AG10803 (cell line): ENCODE data around the gene CPEB1.

Experiments used
- DNase-seq: peaks from one replicate; pipeline ENCODE4 v3.0.0; 2010; ENCODE audit warnings: low read depth
- H3K4me3 ChIP-seq: 2 replicates; pipeline ENCODE4 v1.5.1; 2011; ENCODE audit warnings: mild to moderate bottlenecking, low read length, control low read depth
- CTCF ChIP-seq: conservative IDR thresholded peaks from 2 replicates; pipeline ENCODE4 v1.5.1; 2011; ENCODE audit warnings: mild to moderate bottlenecking, low read length, control low read depth, inconsistent platforms

Gene CPEB1

GRCh38 chr15:82647045-82647834 is at the start of gene CPEB1:
TSS of gene CPEB1 (minus strand) at chr15:82647363. CDS start at chr15:82628459, 18,904 bp downstream.
- H3K4me3 ChIP-seq, result peak within 1 kb of the TSS; percentile 44
- peak; percentile 35 for DNase-seq
- TF ChIP-seq CTCF, result no peak; the same call in 1 of the 2 replicates

- no peak overlapping the region for H3K4me3 ChIP-seq
- no peak for TF ChIP-seq CTCF
- no peak for DNase-seq
These were observed 45.0 kb upstream of the CPEB1 start for GRCh38 chr15:82692171-82692570.

- H3K4me3 ChIP-seq, result no peak overlapping the region
These were observed 42.0 kb upstream of the CPEB1 start for GRCh38 chr15:82689147-82689546.

GRCh38 chr15:82688691-82689090 is 41.5 kb upstream of the CPEB1 start:
- no peak for DNase-seq
- TF ChIP-seq CTCF, result no peak
- H3K4me3 ChIP-seq, result no peak overlapping the region

More at GRCh38 chr15:82689147-82689546, 42.0 kb upstream of the CPEB1 start:
- TF ChIP-seq CTCF, result no peak
- no peak for DNase-seq

GRCh38 chr15:82681371-82681770 is 34.2 kb upstream of the CPEB1 start:
- no peak overlapping the region for H3K4me3 ChIP-seq
- no peak for DNase-seq

GRCh38 chr15:82680200-82681102 is 33.3 kb upstream of the CPEB1 start:
- no peak overlapping the region for H3K4me3 ChIP-seq
- DNase-seq, result no peak
- TF ChIP-seq CTCF, result no peak

More at GRCh38 chr15:82681371-82681770, 34.2 kb upstream of the CPEB1 start:
- TF ChIP-seq CTCF, result no peak
